Mucosa of stomach (tissue), 1 donor: ENCODE measurements around the gene LRRN2.

Source experiments
- H3K27me3 ChIP-seq: one replicate; pipeline ENCODE4 v1.7.0; 2013; ENCODE audit warnings: mild to moderate bottlenecking, low read length; ENCODE audit not compliant: control insufficient read depth, insufficient read depth
- H3K36me3 ChIP-seq: one replicate; pipeline ENCODE4 v1.7.0; 2013; ENCODE audit warnings: low read length; ENCODE audit not compliant: control insufficient read depth, insufficient read depth
- H3K4me1 ChIP-seq: one replicate; pipeline ENCODE4 v1.7.0; 2013; ENCODE audit warnings: mild to moderate bottlenecking, low read length; ENCODE audit not compliant: control insufficient read depth, insufficient read depth
- H3K4me3 ChIP-seq: one replicate; pipeline ENCODE4 v1.7.0; 2013; ENCODE audit warnings: low read length
- H3K9ac ChIP-seq: one replicate; pipeline ENCODE4 v1.7.0; 2013; ENCODE audit warnings: mild to moderate bottlenecking, low read length, moderate library complexity
- H3K9me3 ChIP-seq: one replicate; pipeline ENCODE4 v1.7.0; 2013; ENCODE audit warnings: mild to moderate bottlenecking, low read length, moderate library complexity; ENCODE audit not compliant: control insufficient read depth
- donor health status: Pancreatic carcinoma.

LRRN2 gene

DNA sequence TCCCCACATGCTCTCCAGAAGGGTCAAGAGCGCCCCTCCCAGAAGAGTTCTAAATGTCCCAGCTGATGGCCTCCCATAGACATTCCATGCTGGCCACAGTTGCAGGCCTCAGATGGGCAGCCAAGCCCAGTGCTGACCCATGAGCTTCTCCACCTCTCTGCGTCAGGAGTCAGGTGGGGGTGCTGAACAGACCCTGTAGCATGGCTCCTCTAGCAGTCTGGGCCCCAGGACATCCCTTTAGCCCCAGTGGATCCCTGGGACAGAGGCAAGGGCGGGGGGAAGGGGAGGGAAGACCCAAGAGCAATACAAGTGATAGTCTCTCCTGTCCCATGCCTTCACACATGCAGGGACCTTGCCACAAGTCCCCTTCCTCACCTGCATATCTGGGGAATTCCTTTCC is 56.7 kb downstream of the LRRN2 start:
- no peaks in the 10 kb centered on the region for H3K36me3 ChIP-seq
- H3K9me3 ChIP-seq: no peaks in the 10 kb centered on the region
- H3K27me3 ChIP-seq: peaks cover 9% of the 10 kb centered on the region

DNA sequence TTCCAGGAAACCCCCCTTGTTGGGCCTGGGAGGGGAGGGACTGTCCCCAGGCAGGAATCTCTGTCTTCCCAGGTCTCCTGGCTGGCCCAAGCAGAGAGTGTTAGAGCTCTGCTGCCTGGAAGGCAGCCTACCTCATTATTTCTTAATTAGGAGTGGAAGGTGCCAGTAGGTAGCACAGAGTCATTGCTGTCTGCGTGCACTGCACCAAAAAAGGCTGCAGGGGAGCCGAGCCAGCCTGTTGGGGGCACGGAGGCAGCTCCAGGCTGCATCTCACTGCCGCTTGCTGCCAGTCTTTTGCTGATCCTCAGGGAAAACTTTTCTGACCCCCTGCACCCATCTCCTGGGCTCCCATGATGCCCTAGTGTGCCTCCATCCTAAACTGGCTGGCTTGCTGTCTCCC is 58.1 kb downstream of the LRRN2 start:
- H3K27me3 ChIP-seq: peaks cover 9% of the 10 kb centered on the region
- no peak overlapping the region for H3K9ac ChIP-seq
- no peak overlapping the region for H3K4me3 ChIP-seq
- H3K4me1 ChIP-seq: peaks cover 7% of the 10 kb centered on the region
- no peaks in the 10 kb centered on the region for H3K9me3 ChIP-seq
- no peaks in the 10 kb centered on the region for H3K36me3 ChIP-seq

More for the DNA sequence above, 56.7 kb downstream of the LRRN2 start:
- no peak overlapping the region for H3K4me3 ChIP-seq
- H3K4me1 ChIP-seq: no peaks in the 10 kb centered on the region
- no peak overlapping the region for H3K9ac ChIP-seq

DNA sequence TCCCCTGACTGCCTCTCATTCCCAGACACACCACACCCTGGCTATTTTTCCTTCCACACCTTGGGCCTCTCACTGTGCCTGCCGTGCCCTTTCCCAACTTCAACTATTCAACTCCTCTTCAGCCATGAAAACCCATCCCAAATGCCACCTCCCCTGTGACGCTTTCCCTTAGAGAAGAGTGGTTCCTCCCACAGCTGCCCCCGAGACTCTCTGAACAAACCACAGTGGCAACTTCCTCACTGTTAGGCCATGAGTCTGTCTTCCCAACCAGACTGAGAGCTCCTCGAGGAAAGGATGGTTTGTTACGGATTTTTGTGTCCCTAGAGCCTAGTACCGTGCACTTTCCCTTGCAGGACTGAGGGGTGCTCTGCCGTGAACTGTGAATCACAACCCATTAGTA is 59.2 kb downstream of the LRRN2 start:
- H3K9me3 ChIP-seq: no peaks in the 10 kb centered on the region
- H3K27me3 ChIP-seq: peaks cover 5% of the 10 kb centered on the region
- no peaks in the 10 kb centered on the region for H3K36me3 ChIP-seq
- H3K9ac ChIP-seq: no peak overlapping the region
- H3K4me1 ChIP-seq: peaks cover 7% of the 10 kb centered on the region
- H3K4me3 ChIP-seq: no peak overlapping the region

DNA sequence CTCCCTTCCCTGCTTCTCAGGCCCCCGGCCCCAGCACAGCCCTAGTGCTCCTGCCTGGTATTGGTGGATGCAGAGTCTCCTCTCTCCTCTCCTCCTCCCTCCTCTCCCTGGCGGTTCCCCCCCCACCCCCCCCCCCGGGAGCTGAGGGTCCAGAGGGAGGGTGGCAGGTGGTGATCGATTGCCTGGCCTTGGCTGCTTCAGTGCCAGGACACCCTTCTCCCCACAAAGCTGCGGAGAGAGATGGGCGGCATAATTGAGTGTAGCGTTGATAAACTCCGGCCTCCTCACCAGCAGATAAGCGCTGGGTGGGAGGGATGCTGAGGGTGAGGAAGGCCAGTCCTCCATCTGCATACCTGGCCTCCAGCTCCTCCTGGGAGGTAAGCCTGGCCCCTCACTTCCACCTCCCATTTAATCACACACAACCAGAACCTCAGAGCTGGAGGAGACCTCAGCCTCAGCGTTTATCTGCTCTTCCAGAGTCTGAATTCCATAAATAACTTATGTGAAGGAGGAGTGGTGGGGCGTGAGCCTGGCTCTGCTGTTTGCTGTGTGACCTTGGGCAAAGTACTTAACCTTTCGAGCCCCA is 60.8 kb downstream of the LRRN2 start:
- Histone ChIP-seq H3K9ac (no peak overlapping the region), H3K9me3 (no peaks in the 10 kb centered on the region), H3K36me3 (no peaks in the 10 kb centered on the region), H3K4me1 (peaks cover 13% of the 10 kb centered on the region), H3K27me3 (peaks cover 3% of the 10 kb centered on the region), H3K4me3 (no peak overlapping the region)

DNA sequence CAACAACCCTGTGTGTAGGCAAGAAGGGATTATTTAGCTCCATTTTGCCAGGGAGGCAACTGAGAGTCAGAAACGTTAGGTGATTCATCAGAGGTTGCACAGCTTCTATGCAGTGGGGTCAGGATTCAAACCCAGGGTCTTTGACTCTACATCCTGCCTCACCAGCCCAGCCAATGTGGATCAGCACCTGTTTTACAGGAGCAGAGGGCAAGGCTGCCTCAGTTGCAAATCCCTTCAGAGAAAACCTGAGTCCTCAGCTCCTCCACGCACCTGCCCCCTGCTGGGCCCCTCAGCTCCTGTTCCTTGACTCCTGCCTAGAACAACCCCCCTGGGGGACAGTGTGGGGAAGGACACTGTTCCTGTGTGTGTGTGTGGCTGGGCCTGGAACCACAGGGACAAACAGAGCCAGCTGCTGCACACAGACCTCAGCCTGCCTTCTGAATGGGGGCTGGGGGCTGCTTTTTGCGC is 61.6 kb downstream of the LRRN2 start:
- H3K9me3 ChIP-seq: no peaks in the 10 kb centered on the region
- peaks cover 13% of the 10 kb centered on the region for H3K4me1 ChIP-seq
- H3K27me3 ChIP-seq: peaks cover 3% of the 10 kb centered on the region
- H3K9ac ChIP-seq: no peak overlapping the region
- no peaks in the 10 kb centered on the region for H3K36me3 ChIP-seq
- H3K4me3 ChIP-seq: no peak overlapping the region

DNA sequence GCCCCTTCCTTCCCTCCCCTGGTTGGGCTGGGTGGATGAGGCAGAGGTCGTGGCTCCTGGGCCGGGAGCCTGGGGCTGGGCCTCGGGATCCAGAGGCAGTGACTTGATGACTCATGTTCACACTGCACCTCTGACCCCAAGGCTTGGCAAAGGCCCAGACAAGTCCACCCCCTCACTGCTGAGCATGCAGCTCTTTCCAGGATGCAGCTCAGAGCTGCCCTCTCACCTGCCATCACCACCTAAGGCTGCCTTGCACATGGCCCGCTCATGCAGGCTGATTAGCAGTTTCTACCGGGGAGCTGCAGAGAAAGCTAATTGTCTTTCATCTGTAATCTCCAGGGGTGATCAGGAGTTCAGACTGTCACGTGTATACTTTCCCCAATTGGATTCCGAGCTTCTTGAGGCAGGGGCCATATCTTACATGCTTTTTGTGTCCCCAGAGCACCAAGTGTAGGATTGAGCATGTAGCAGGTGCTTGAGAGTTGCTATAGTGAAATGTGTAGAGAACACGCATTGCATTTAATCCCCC is 62.1 kb downstream of the LRRN2 start:
- Histone ChIP-seq H3K9ac (no peak overlapping the region), H3K9me3 (no peaks in the 10 kb centered on the region), H3K4me3 (no peak overlapping the region), H3K4me1 (peaks cover 13% of the 10 kb centered on the region), H3K27me3 (peaks cover 3% of the 10 kb centered on the region), H3K36me3 (no peaks in the 10 kb centered on the region)

DNA sequence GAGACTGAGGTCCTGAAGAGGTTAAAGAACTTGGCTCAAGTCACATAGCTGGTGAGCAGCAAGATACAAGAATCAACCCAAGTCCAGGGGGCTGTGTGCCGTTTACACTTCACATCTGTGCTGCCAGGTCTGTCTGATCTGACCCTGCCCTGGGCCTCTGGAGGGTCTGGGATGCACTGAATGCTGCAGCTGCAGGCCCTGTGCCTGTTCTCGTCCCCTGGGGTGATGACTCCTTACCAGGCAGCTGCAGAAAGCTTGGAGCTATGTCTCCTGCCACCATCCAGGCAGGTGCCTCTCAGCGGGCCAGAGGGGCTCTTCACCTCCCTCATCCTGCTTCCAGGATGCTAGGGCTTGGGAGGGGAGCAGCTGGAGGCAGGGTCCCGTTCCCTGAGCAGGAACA is 63.5 kb downstream of the LRRN2 start:
- no peaks in the 10 kb centered on the region for H3K36me3 ChIP-seq
- no peaks in the 10 kb centered on the region for H3K27me3 ChIP-seq
- no peak overlapping the region for H3K4me3 ChIP-seq
- no peak overlapping the region for H3K9ac ChIP-seq
- H3K4me1 ChIP-seq: peaks cover 13% of the 10 kb centered on the region
- no peaks in the 10 kb centered on the region for H3K9me3 ChIP-seq

DNA sequence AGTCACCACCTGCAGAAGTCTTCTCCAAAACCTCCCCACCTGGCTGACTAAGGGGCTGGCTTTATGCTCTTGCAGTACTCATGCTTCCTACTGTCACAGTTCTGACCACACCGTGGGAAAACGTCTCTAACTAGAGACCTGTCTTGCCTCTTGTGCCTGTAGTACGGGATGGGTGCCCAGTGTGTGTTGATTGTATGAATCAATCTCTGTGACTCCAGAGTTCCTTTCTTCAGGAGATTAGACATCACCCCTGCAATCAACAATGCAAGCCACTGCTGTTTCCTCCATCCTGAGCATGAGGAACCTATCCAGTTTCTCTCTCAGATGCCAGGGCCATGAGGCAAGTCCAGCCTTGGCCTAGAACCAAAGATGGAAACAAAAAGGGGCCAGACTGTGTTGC is 64.1 kb downstream of the LRRN2 start:
- no peaks in the 10 kb centered on the region for H3K27me3 ChIP-seq
- H3K36me3 ChIP-seq: no peaks in the 10 kb centered on the region
- H3K4me1 ChIP-seq: peaks cover 13% of the 10 kb centered on the region
- H3K9ac ChIP-seq: no peak overlapping the region
- H3K9me3 ChIP-seq: no peaks in the 10 kb centered on the region
- H3K4me3 ChIP-seq: no peak overlapping the region

DNA sequence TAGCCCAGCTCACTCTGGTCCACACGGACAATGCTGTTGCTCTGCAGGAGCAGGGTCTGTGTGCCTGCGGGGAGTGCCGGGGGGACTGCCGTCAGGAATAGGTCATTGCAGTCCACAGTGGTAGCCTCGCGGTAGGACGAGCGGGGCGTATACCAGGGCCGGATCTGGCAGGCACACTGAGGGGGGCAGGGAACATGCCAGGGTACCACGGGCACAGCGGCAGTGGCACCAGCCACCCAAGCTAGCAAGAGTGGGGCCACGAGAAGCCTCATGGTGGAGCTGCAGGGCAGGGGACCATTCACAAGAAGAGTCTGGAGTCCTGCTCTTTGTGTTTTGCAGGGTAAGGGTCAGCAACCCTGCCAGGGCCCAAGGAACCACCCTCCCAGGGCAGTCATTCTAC is 65.8 kb downstream of the LRRN2 start:
- H3K27me3 ChIP-seq: no peaks in the 10 kb centered on the region

DNA sequence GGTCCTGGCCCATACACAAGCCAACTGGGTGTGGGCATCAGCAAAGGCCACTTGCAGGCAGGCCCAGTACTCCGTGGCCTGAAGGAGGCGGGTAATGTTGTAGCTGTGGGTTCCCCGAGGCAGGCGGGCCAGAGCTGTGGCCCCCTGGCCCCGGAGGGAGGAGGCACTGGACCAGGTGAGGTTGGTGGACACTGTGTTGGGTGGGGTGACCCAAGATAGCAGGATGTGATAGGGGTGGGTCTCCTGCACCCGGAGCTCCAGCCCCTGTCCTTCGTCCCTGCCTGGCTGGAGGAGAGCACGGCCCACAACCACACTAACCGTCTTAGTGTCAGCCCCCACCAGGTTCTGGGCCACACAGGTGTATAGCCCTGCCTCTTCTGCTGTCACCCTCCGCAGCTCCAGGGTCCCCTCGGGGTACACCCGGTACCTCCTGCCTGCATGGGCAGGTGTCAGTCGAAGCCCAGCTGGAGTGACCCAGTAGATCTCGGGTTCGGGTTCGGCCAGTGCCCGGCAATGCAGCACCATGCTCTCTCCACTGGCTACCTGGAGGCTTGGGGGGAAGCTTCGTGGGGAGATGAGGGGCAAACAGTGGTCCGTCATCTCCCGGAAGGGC is 67.3 kb downstream of the LRRN2 start:
- Histone ChIP-seq H3K27me3 (no peaks in the 10 kb centered on the region), H3K4me1 (peaks cover 9% of the 10 kb centered on the region), H3K9ac (no peak overlapping the region)

More for the DNA sequence above, 65.8 kb downstream of the LRRN2 start:
- no peaks in the 10 kb centered on the region for H3K9me3 ChIP-seq
- H3K4me3 ChIP-seq: no peak overlapping the region
- H3K36me3 ChIP-seq: no peaks in the 10 kb centered on the region
- no peak overlapping the region for H3K9ac ChIP-seq
- H3K4me1 ChIP-seq: peaks cover 13% of the 10 kb centered on the region

DNA sequence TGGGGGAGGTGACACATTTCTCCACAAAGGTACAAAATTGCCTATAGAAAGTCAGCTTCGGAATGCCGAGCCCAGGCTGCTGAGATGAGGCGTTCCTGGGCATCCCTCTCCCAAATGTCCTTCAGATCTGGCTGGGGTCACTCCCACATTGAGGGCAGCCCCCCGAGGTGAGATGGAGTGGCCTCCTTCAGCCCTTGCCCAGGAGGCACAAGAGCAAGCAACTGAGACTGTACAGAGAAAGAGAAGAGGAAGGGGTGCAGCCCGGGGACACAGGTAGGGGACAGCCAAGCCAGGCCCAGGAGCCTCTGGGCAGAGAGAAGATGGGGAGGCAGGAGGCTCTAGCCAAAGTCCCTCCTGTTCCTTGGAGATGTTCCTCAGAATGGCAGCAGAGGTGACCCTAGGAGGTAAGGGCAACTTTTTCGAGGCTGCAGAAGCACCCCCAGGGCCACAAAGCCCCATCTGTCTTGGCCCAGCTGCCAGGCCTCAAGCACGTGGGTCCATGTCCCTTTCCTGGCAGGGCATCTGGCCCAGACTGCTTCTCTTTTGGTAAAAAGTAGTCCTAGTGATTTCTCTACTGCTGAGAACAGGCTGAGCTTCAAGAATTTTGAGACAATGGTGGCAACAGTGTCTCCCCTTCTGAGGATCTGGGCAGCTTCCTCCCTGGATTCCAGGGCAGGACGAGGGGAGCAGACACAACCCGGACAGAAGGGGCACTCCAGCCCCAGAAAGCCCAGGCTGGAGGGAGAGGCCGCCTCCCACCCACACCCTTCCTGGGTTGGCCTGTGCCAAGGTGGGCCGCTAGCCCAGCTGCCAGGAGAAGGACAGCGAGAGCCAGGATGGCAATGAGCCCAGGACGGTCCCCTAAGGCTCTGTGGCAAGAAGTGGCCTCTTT is 68.0 kb downstream of the LRRN2 start:
- Histone ChIP-seq H3K9ac (no peak overlapping the region), H3K9me3 (no peaks in the 10 kb centered on the region), H3K27me3 (no peaks in the 10 kb centered on the region), H3K4me3 (no peak overlapping the region), H3K4me1 (peaks cover 6% of the 10 kb centered on the region), H3K36me3 (no peaks in the 10 kb centered on the region)

More for the DNA sequence above, 67.3 kb downstream of the LRRN2 start:
- no peak overlapping the region for H3K4me3 ChIP-seq
- H3K36me3 ChIP-seq: no peaks in the 10 kb centered on the region
- no peaks in the 10 kb centered on the region for H3K9me3 ChIP-seq

DNA sequence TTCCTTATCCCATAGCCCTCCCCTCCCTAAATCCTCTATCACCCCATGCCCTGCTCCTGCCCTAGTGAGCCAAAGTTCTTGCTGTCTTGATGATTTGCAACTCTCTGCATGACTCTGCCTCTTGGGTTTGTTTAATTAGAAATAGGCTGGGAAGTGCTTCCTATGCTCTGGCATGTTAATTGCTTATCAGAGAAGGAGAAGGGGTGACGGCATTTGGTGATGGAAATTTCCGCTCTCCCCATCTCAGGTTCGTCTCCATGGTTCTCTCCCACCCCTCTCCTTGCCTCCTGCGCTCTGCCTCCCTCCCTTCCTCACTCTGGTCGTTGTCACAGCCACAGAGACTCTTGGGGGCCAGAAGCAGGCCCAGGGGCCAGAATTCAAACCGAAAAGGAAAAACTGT is 68.9 kb downstream of the LRRN2 start:
- H3K9me3 ChIP-seq: no peaks in the 10 kb centered on the region
- no peaks in the 10 kb centered on the region for H3K36me3 ChIP-seq
- H3K4me1 ChIP-seq: peaks cover 6% of the 10 kb centered on the region
- H3K27me3 ChIP-seq: no peaks in the 10 kb centered on the region
- H3K4me3 ChIP-seq: no peak overlapping the region
- no peak overlapping the region for H3K9ac ChIP-seq
